ENCODE data around the gene MICU1. TPM values are rescaled to one million over a fixed set of nuclear protein-coding genes. Genes with fewer than 3 reads are reported as not detected.

MICU1 gene
- total and polyA plus RNA-seq, 2 of the 13 experiments (the other 11 are each of a cell fraction or from before 2014, with no cell fraction given), result 32.5 to 56.1 TPM

DNA sequence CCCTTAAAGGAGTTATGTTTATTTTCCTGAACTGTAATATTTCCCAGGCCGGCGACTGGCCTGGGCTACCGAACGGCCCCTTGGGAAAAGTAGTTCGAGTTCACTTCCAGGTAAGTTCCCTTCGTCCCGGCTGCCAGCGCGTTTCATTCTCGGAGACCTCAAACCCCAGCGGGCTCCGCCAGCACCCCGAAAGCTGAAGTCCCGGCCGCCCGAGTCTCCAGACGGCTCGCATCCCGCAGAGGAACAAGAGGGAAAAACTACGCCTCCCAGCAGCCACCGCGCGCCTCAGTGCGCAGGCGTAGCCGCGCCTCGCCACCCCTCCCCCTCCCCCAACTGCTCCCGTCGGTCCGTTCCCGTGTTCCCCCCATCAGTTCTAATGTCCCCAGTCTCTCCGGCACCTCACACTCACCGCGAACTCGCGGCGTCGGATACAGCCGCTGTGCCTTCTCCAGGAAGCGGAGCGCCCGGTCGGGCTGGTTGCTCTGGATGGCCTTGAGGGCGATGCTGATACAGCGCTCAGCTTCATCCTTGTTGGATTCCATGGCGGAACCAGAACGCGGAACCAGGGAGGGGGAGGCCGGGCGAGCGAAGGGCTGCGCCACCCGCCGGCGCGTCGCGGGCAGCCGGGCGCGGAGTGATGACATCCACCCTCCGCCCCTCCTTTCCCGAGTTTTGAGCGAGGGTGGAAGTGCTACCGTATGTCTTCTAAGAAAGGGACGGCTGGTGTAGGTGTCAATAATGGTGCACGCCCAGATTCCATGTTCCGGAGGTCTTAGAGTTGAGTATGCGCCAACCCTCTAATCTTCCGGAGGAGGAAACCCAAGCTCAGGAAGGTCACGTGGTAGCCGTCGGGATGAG, 271.3 kb downstream of the MICU1 start, which contains the start of gene DNAJB12 (continued):
- TF ChIP-seq SALL2 (CRISPR knock-in tag; IDR thresholded peaks at IDR 0.05), result peak; percentile 94
- TF ChIP-seq, protein P1, sequence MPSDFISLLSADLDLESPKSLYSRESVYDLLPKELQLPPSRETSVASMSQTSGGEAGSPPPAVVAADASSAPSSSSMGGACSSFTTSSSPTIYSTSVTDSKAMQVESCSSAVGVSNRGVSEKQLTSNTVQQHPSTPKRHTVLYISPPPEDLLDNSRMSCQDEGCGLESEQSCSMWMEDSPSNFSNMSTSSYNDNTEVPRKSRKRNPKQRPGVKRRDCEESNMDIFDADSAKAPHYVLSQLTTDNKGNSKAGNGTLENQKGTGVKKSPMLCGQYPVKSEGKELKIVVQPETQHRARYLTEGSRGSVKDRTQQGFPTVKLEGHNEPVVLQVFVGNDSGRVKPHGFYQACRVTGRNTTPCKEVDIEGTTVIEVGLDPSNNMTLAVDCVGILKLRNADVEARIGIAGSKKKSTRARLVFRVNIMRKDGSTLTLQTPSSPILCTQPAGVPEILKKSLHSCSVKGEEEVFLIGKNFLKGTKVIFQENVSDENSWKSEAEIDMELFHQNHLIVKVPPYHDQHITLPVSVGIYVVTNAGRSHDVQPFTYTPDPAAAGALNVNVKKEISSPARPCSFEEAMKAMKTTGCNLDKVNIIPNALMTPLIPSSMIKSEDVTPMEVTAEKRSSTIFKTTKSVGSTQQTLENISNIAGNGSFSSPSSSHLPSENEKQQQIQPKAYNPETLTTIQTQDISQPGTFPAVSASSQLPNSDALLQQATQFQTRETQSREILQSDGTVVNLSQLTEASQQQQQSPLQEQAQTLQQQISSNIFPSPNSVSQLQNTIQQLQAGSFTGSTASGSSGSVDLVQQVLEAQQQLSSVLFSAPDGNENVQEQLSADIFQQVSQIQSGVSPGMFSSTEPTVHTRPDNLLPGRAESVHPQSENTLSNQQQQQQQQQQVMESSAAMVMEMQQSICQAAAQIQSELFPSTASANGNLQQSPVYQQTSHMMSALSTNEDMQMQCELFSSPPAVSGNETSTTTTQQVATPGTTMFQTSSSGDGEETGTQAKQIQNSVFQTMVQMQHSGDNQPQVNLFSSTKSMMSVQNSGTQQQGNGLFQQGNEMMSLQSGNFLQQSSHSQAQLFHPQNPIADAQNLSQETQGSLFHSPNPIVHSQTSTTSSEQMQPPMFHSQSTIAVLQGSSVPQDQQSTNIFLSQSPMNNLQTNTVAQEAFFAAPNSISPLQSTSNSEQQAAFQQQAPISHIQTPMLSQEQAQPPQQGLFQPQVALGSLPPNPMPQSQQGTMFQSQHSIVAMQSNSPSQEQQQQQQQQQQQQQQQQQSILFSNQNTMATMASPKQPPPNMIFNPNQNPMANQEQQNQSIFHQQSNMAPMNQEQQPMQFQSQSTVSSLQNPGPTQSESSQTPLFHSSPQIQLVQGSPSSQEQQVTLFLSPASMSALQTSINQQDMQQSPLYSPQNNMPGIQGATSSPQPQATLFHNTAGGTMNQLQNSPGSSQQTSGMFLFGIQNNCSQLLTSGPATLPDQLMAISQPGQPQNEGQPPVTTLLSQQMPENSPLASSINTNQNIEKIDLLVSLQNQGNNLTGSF (CRISPR knock-in tag; IDR thresholded peaks at IDR 0.05), result no peak
- TF ChIP-seq ISL2 (CRISPR knock-in tag; IDR thresholded peaks at IDR 0.05), result peak; percentile 86
- TF ChIP-seq, protein P2, sequence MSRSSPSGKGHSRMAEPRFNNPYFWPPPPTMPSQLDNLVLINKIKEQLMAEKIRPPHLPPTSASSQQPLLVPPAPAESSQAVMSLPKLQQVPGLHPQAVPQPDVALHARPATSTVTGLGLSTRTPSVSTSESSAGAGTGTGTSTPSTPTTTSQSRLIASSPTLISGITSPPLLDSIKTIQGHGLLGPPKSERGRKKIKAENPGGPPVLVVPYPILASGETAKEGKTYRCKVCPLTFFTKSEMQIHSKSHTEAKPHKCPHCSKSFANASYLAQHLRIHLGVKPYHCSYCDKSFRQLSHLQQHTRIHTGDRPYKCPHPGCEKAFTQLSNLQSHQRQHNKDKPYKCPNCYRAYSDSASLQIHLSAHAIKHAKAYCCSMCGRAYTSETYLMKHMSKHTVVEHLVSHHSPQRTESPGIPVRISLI (CRISPR knock-in tag; IDR thresholded peaks at IDR 0.05; ENCODE audit: borderline replicate concordance), result peak; percentile 55; the same call in 1 of the 2 replicates
- TF ChIP-seq PHF21A (CRISPR knock-in tag; IDR thresholded peaks at IDR 0.05), result peak; percentile 69; the same call in 1 of the 2 replicates
- TF ChIP-seq, protein P3, sequence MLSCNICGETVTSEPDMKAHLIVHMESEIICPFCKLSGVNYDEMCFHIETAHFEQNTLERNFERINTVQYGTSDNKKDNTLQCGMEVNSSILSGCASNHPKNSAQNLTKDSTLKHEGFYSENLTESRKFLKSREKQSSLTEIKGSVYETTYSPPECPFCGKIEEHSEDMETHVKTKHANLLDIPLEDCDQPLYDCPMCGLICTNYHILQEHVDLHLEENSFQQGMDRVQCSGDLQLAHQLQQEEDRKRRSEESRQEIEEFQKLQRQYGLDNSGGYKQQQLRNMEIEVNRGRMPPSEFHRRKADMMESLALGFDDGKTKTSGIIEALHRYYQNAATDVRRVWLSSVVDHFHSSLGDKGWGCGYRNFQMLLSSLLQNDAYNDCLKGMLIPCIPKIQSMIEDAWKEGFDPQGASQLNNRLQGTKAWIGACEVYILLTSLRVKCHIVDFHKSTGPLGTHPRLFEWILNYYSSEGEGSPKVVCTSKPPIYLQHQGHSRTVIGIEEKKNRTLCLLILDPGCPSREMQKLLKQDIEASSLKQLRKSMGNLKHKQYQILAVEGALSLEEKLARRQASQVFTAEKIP (CRISPR knock-in tag; IDR thresholded peaks at IDR 0.05; ENCODE audit: borderline replicate concordance), result no peak
- TF ChIP-seq, protein P4, sequence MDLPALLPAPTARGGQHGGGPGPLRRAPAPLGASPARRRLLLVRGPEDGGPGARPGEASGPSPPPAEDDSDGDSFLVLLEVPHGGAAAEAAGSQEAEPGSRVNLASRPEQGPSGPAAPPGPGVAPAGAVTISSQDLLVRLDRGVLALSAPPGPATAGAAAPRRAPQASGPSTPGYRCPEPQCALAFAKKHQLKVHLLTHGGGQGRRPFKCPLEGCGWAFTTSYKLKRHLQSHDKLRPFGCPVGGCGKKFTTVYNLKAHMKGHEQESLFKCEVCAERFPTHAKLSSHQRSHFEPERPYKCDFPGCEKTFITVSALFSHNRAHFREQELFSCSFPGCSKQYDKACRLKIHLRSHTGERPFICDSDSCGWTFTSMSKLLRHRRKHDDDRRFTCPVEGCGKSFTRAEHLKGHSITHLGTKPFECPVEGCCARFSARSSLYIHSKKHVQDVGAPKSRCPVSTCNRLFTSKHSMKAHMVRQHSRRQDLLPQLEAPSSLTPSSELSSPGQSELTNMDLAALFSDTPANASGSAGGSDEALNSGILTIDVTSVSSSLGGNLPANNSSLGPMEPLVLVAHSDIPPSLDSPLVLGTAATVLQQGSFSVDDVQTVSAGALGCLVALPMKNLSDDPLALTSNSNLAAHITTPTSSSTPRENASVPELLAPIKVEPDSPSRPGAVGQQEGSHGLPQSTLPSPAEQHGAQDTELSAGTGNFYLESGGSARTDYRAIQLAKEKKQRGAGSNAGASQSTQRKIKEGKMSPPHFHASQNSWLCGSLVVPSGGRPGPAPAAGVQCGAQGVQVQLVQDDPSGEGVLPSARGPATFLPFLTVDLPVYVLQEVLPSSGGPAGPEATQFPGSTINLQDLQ (CRISPR knock-in tag; IDR thresholded peaks at IDR 0.05), result no peak
- TF ChIP-seq ZNF33B (CRISPR knock-in tag; IDR thresholded peaks at IDR 0.05), result 0 out of 2 replicates have a peak, but pooled peaks have one; percentile 31
- TF ChIP-seq ZNF367 (CRISPR knock-in tag; IDR thresholded peaks at IDR 0.05; ENCODE audit: borderline replicate concordance), result no peak
- TF ChIP-seq ZNF558 (CRISPR knock-in tag; IDR thresholded peaks at IDR 0.05; ENCODE audit: borderline replicate concordance), result peak; percentile 73; the same call in 1 of the 2 replicates
- TF ChIP-seq, protein P5, sequence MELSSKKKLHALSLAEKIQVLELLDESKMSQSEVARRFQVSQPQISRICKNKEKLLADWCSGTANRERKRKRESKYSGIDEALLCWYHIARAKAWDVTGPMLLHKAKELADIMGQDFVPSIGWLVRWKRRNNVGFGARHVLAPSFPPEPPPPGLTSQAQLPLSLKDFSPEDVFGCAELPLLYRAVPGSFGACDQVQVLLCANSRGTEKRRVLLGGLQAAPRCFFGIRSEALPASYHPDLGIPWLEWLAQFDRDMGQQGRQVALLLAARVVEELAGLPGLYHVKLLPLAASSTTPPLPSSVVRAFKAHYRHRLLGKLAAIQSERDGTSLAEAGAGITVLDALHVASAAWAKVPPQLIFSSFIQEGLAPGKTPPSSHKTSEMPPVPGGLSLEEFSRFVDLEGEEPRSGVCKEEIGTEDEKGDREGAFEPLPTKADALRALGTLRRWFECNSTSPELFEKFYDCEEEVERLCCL (CRISPR knock-in tag; IDR thresholded peaks at IDR 0.05; ENCODE audit: borderline replicate concordance), result no peak; the same call in 1 of the 2 replicates
- TF ChIP-seq TBX3 (IDR thresholded peaks at IDR 0.05; ENCODE audit: borderline replicate concordance), result peak; percentile 93
- no peak for TF ChIP-seq ZNF562 (CRISPR knock-in tag; IDR thresholded peaks at IDR 0.05; ENCODE audit: borderline replicate concordance)

Data from HepG2 (cell line).